D721Med (cell line): ENCODE data around the gene PABPC3.

Experiments used
- DNase-seq: peaks from one replicate; pipeline ENCODE4 v3.0.0; 2011; ENCODE audit warnings: low spot score; ENCODE audit not compliant: insufficient read length
- FAIRE-seq: peaks from 2 replicates; lab custom pipeline; 2011; peaks lifted over from hg19 to GRCh38; lab: Jason Lieb, UNC
- TF ChIP-seq, protein P1 (sequence below): IDR thresholded peaks from 2 replicates; pipeline ENCODE4 v1.5.1; 2012; ENCODE audit warnings: mild to moderate bottlenecking, control low read depth; ENCODE audit not compliant: insufficient read depth; ENCODE audit errors: missing control alignments

Gene PABPC3

DNA sequence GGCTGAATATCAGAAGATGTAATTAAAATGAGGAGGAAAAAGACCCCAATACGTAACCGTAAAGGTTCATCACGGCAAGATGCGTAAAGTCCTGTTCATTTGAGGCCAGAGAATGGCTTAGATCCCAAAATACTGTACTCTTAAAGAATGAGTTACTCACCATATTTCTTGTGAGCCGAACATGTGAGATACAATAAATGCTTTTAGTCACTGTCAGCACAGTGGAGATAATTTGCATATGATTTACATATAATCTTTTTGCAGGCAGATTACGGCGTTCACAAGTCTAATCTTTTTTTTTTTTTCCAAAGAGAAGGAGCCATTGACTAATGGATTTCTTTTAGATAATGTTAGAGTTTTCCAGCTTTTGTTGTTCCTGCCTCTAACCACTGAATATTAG is 47.8 kb downstream of the PABPC3 start:
- TF ChIP-seq, protein P1, sequence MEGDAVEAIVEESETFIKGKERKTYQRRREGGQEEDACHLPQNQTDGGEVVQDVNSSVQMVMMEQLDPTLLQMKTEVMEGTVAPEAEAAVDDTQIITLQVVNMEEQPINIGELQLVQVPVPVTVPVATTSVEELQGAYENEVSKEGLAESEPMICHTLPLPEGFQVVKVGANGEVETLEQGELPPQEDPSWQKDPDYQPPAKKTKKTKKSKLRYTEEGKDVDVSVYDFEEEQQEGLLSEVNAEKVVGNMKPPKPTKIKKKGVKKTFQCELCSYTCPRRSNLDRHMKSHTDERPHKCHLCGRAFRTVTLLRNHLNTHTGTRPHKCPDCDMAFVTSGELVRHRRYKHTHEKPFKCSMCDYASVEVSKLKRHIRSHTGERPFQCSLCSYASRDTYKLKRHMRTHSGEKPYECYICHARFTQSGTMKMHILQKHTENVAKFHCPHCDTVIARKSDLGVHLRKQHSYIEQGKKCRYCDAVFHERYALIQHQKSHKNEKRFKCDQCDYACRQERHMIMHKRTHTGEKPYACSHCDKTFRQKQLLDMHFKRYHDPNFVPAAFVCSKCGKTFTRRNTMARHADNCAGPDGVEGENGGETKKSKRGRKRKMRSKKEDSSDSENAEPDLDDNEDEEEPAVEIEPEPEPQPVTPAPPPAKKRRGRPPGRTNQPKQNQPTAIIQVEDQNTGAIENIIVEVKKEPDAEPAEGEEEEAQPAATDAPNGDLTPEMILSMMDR, result no peak
- DNase-seq (no peak), FAIRE-seq (no peak)

DNA sequence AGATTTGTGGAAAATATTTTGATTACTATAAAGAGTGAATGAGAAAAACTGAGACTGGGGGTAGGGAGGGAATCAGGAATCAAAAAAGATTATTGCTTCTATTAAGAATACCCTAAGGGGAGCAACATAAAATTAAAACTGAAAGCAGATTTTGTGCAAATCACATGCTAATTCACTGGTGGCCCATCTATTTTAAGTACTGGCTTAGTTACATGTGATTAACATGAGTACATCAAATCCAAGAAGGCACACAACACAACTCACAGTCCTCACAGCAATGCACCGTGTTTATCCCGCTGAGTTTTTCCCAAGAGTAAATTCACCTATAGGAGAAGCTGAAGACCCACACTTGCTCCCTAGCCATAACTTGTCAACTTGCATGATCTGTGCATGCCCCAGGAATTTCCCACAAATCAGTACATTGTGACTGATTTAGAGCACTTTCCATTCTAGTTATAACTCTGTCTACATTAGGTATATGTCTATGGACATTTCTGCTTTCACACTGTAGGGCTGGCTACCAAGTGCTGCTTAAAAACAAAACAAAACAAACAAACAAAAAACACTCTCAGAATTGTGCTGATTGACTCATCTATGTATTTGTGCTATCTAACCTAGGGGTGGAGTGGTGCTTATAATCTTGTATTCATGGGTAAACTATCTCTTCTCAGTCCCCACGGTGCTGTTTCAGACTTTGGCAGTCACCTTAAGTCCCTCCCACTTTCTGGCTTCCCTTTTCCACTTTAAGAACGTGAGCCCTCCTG is 51.9 kb downstream of the PABPC3 start:
- DNase-seq (no peak), FAIRE-seq (no peak)
- TF ChIP-seq, protein P1, result no peak

DNA sequence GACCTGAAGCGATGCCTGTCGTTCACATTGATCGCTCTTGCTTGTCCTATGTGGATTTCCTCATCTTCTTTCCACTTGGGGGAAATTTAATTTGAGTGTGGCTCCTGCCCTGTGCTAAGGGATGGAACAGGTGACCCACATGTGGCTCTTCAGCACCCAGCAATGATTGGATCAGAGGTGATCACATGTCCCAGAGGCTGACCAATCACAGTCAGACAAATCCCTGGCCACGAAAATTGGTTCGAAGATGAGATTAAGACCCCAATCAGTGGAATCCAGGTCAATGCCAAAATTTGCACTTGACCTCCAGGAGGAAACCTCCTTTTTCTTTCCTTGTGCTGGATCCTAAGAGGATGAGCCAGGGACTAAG is 52.5 kb downstream of the PABPC3 start:
- TF ChIP-seq, protein P1, result no peak
- DNase-seq, result no peak

More for the DNA sequence above, 52.5 kb downstream of the PABPC3 start:
- no peak for FAIRE-seq
